B cell (primary cell): ENCODE results near the gene CEP131.

Experiments used
- EZH2 ChIP-seq: IDR thresholded peaks from 2 replicates; pipeline ENCODE4 v1.6.1; 2012; ENCODE audit warnings: borderline replicate concordance, low read depth, mild to moderate bottlenecking, moderate library complexity, low read length; ENCODE audit not compliant: insufficient read depth, poor library complexity, severe bottlenecking
- TF ChIP-seq, protein P1 (sequence below): fragments of 200-600 bp; IDR thresholded peaks from one replicate; pipeline ENCODE4 v1.8.0; 2022; ENCODE audit warnings: antibody characterized with exemption, mild to moderate bottlenecking

DNA sequence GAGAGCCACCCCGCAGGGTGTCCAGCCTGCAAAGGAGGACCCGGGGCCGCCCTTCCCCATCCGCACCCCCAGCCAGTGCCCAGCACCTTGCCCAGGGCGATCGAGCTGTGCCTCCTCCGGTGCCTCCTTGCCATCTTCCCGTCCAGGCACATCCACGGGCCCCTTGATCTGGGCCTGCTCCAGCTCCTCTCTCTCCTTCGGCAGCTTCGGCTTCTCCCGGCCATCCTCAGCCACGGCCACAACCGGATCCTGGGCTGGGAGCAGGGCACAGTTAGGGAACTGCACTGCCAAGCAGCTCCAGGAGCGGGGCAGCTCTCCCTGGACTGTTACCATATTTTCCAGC lies 30.2 kb upstream of the CEP131 start:
- TF ChIP-seq, protein P1, sequence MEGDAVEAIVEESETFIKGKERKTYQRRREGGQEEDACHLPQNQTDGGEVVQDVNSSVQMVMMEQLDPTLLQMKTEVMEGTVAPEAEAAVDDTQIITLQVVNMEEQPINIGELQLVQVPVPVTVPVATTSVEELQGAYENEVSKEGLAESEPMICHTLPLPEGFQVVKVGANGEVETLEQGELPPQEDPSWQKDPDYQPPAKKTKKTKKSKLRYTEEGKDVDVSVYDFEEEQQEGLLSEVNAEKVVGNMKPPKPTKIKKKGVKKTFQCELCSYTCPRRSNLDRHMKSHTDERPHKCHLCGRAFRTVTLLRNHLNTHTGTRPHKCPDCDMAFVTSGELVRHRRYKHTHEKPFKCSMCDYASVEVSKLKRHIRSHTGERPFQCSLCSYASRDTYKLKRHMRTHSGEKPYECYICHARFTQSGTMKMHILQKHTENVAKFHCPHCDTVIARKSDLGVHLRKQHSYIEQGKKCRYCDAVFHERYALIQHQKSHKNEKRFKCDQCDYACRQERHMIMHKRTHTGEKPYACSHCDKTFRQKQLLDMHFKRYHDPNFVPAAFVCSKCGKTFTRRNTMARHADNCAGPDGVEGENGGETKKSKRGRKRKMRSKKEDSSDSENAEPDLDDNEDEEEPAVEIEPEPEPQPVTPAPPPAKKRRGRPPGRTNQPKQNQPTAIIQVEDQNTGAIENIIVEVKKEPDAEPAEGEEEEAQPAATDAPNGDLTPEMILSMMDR: no peak
- TF ChIP-seq EZH2: no peak
